CD4-positive, alpha-beta T cell (primary cell): ENCODE measurements around the gene AGBL1. TPM values are rescaled to one million over a fixed set of nuclear protein-coding genes. Genes with fewer than 3 reads are reported as not detected.

Experiments used
- ATAC-seq: fragments of 200-7000 bp; cut with Tn5 transposase; one replicate; pipeline ENCODE4 v1.10.0; 2022; ENCODE audit warnings: mild to moderate bottlenecking; ENCODE audit not compliant: poor library complexity
- CTCF ChIA-PET: fragments of 350-600 bp; sonication (Branson Sonifier 250); formaldehyde crosslinking; loops from one replicate; lab custom pipeline; 2021; ENCODE audit warnings: antibody characterized with exemption, inconsistent platforms; lab: Charles Lee
- POLR2A ChIA-PET: fragments of 350-600 bp; sonication (Branson Sonifier 250); formaldehyde crosslinking; loops from one replicate; lab custom pipeline; 2021; ENCODE audit warnings: antibody characterized with exemption, inconsistent platforms; lab: Charles Lee
- DNase-seq, 14 experiments: peaks; one replicate each; pipeline ENCODE4 v3.0.0-alpha.2; 2013 to 2020; ENCODE audit warnings: mixed read lengths in 2 of 14
- H3K27ac ChIP-seq, 2 donors: one replicate each; pipeline versions ENCODE4 v1.5.1 to v1.7.0; 2013; ENCODE audit warnings: low read length in 2 of 2, low read depth in 1 of 2, mild to moderate bottlenecking in 1 of 2
- H3K27me3 ChIP-seq, 2 experiments: 1 replicate in 1 of 2; 2 replicates in 1 of 2; pipeline versions ENCODE4 v1.6.1 to v1.7.0; 2013; ENCODE audit warnings: low read length in 2 of 2, control low read depth in 1 of 2, mild to moderate bottlenecking in 1 of 2, moderate library complexity in 1 of 2; ENCODE audit not compliant: insufficient read depth in 2 of 2, control insufficient read depth in 1 of 2
- H3K36me3 ChIP-seq: one replicate; pipeline ENCODE4 v1.6.1; 2013; ENCODE audit warnings: low read length, control low read depth; ENCODE audit not compliant: insufficient read depth
- H3K4me1 ChIP-seq: one replicate; pipeline ENCODE4 v1.6.1; 2013; ENCODE audit warnings: low read length, control low read depth; ENCODE audit not compliant: insufficient read depth
- H3K4me3 ChIP-seq: one replicate; pipeline ENCODE4 v1.5.1; 2013; ENCODE audit warnings: mild to moderate bottlenecking, low read length, moderate library complexity
- H3K9me3 ChIP-seq, 2 experiments: 1 replicate in 1 of 2; 2 replicates in 1 of 2; pipeline versions ENCODE4 v1.6.1 to v1.7.0; 2013; ENCODE audit warnings: low read length in 2 of 2, mild to moderate bottlenecking in 2 of 2, control low read depth in 1 of 2, moderate library complexity in 1 of 2; ENCODE audit not compliant: control insufficient read depth in 1 of 2, insufficient read depth in 1 of 2
- H3K27ac Mint-ChIP-seq: one replicate; pipeline ENCODE4 v1.8.0; 2020; ENCODE audit warnings: mixed read lengths
- H3K27me3 Mint-ChIP-seq: one replicate; pipeline ENCODE4 v1.8.0; 2021; ENCODE audit warnings: mixed read lengths
- H3K36me3 Mint-ChIP-seq: one replicate; pipeline ENCODE4 v1.8.0; 2021; ENCODE audit warnings: low read depth, mixed read lengths
- H3K4me1 Mint-ChIP-seq: one replicate; pipeline ENCODE4 v1.8.0; 2021; ENCODE audit warnings: low read depth, mixed read lengths
- H3K4me3 Mint-ChIP-seq: one replicate; pipeline ENCODE4 v1.8.0; 2020; ENCODE audit warnings: mild to moderate bottlenecking, mixed read lengths
- H3K9me3 Mint-ChIP-seq: one replicate; pipeline ENCODE4 v1.8.0; 2020; ENCODE audit warnings: mixed read lengths
- intact Hi-C, 2 experiments: fragments of 100-400 bp; cut with DNase I in 1 of 2; cut with micrococcal nuclease in 1 of 2; formaldehyde crosslinking; loops; one replicate each; pipeline versions ENCODE4 v1.15.1 to v1.9.0; 2023 to 2025; cut with DNase I, micrococcal nuclease
- total RNA-seq, 174 experiments: library from RNA in 2 of 174; stranded (reverse) in 2 of 174; gene quantifications; one replicate each; pipeline ENCODE4 v1.2.3 and lab custom pipeline; 2021 to 2026
- TF ChIP-seq, protein P1 (sequence below): fragments of 200-600 bp; IDR thresholded peaks from one replicate; pipeline ENCODE4 v1.8.0; 2022; ENCODE audit warnings: antibody characterized with exemption, mild to moderate bottlenecking

AGBL1 gene
- total RNA-seq, 2 experiments from 2014 or later = not detected

DNA sequence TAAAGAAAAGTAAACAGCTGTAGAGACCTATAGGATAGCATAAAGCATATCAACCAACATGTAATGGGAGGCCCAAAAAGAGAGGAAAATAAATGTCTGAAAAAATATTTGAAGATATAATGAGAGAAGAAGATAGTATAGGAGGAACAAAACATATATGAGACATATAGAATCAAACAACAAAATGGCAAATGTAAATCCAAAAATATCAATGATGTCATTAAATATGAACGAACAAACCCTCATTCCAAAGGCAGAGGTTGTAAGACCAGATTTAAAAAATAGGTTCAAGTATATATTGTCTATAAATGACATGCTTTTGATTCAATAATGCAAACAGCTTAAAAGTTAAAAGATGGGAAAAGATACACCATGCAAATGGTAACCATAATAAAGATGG is 470.4 kb downstream of the AGBL1 start:
- no peaks in the 10 kb centered on the region for H3K27me3 Mint-ChIP-seq
- ATAC-seq = no peak

GRCh38 chr15:86553108-86553507 is 473.4 kb downstream of the AGBL1 start:
- TF ChIP-seq, protein P1, sequence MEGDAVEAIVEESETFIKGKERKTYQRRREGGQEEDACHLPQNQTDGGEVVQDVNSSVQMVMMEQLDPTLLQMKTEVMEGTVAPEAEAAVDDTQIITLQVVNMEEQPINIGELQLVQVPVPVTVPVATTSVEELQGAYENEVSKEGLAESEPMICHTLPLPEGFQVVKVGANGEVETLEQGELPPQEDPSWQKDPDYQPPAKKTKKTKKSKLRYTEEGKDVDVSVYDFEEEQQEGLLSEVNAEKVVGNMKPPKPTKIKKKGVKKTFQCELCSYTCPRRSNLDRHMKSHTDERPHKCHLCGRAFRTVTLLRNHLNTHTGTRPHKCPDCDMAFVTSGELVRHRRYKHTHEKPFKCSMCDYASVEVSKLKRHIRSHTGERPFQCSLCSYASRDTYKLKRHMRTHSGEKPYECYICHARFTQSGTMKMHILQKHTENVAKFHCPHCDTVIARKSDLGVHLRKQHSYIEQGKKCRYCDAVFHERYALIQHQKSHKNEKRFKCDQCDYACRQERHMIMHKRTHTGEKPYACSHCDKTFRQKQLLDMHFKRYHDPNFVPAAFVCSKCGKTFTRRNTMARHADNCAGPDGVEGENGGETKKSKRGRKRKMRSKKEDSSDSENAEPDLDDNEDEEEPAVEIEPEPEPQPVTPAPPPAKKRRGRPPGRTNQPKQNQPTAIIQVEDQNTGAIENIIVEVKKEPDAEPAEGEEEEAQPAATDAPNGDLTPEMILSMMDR = no peak
- H3K27ac Mint-ChIP-seq = no peak overlapping the region
- CTCF ChIA-PET = no interaction called here
- no peak overlapping the region for H3K27ac ChIP-seq
- no peaks in the 10 kb centered on the region for H3K9me3 ChIP-seq
- H3K27me3 ChIP-seq = no peaks in the 10 kb centered on the region
- H3K36me3 ChIP-seq = no peaks in the 10 kb centered on the region
- H3K27me3 Mint-ChIP-seq = no peaks in the 10 kb centered on the region
- no peak overlapping the region for H3K4me3 Mint-ChIP-seq
- H3K4me1 Mint-ChIP-seq = no peaks in the 10 kb centered on the region
- H3K4me1 ChIP-seq = no peaks in the 10 kb centered on the region
- POLR2A ChIA-PET = no interaction called here
- H3K4me3 ChIP-seq = no peak overlapping the region
- H3K9me3 Mint-ChIP-seq = no peaks in the 10 kb centered on the region
- intact Hi-C loops = no loop called here
- DNase-seq (no peak), ATAC-seq (no peak)
- no peaks in the 10 kb centered on the region for H3K36me3 Mint-ChIP-seq

More for the DNA sequence above, 470.4 kb downstream of the AGBL1 start:
- TF ChIP-seq, protein P1 = no peak
- DNase-seq = no peak
- intact Hi-C loops = no loop called here
- Histone ChIP-seq H3K27ac (no peak overlapping the region), H3K4me3 (no peak overlapping the region), H3K9me3 (no peaks in the 10 kb centered on the region), H3K4me1 (no peaks in the 10 kb centered on the region), H3K27me3 (no peaks in the 10 kb centered on the region), H3K36me3 (no peaks in the 10 kb centered on the region)
- no peaks in the 10 kb centered on the region for H3K9me3 Mint-ChIP-seq
- H3K27ac Mint-ChIP-seq = no peak overlapping the region
- no peak overlapping the region for H3K4me3 Mint-ChIP-seq
- ChIA-PET POLR2A (no interaction called here), CTCF (no interaction called here)
- no peaks in the 10 kb centered on the region for H3K36me3 Mint-ChIP-seq
- no peaks in the 10 kb centered on the region for H3K4me1 Mint-ChIP-seq

- Histone ChIP-seq H3K9me3 (no peaks in the 10 kb centered on the region), H3K4me1 (no peaks in the 10 kb centered on the region), H3K36me3 (no peaks in the 10 kb centered on the region), H3K4me3 (no peak overlapping the region), H3K27ac (no peak overlapping the region), H3K27me3 (no peaks in the 10 kb centered on the region)
- intact Hi-C loops = no loop called here
- no peaks in the 10 kb centered on the region for H3K4me1 Mint-ChIP-seq
- no peak overlapping the region for H3K4me3 Mint-ChIP-seq
- ChIA-PET CTCF (no interaction called here), POLR2A (no interaction called here)
- H3K27me3 Mint-ChIP-seq = no peaks in the 10 kb centered on the region
- no peaks in the 10 kb centered on the region for H3K9me3 Mint-ChIP-seq
- TF ChIP-seq, protein P1 = no peak
- H3K27ac Mint-ChIP-seq = no peak overlapping the region
- DNase-seq = no peak
- no peak for ATAC-seq
- H3K36me3 Mint-ChIP-seq = no peaks in the 10 kb centered on the region
Observed at GRCh38 chr15:86555098-86555497, 475.4 kb downstream of the AGBL1 start.
